Upper lobe of left lung (tissue), 6 donors: ENCODE results near the gene COL28A1. TPM values are rescaled to one million over a fixed set of nuclear protein-coding genes. Genes with fewer than 3 reads are reported as not detected.
"Not testable (repeated sequence)": the region's sequence is repeated elsewhere in the genome, so short reads cannot be mapped to it uniquely, and the experiment has no call there.

ENCODE experiments used
- ATAC-seq, 2 donors: fragments of 200-7000 bp; cut with Tn5 transposase; one replicate each; pipeline ENCODE4 v1.9.1; 2022; ENCODE audit warnings: mild to moderate bottlenecking in 2 of 2, moderate library complexity in 2 of 2; ENCODE audit not compliant: low FRiP score in 2 of 2
- DNase-seq, 2 donors: peaks; one replicate each; pipeline ENCODE4 v3.0.0-alpha.2; 2019 to 2020
- H3K27ac ChIP-seq, 4 donors: fragments of 200-600 bp; sonication (generic); one replicate each; pipeline ENCODE4 v1.5.1; 2016 to 2019
- H3K27me3 ChIP-seq, 4 donors: fragments of 200-600 bp; sonication (generic); one replicate each; pipeline ENCODE4 v1.5.1; 2017 to 2019
- H3K36me3 ChIP-seq, 4 donors: fragments of 200-600 bp; sonication (generic); one replicate each; pipeline ENCODE4 v1.5.1; 2016 to 2019
- H3K4me1 ChIP-seq, 4 donors: fragments of 200-600 bp; sonication (generic); one replicate each; pipeline ENCODE4 v1.5.1; 2018 to 2019
- H3K4me3 ChIP-seq, 4 donors: fragments of 200-600 bp; sonication (generic); one replicate each; pipeline ENCODE4 v1.5.1; 2017 to 2019; ENCODE audit warnings: mild to moderate bottlenecking in 2 of 4, moderate library complexity in 1 of 4
- H3K9me3 ChIP-seq, 4 donors: fragments of 200-600 bp; sonication (generic); one replicate each; pipeline ENCODE4 v1.5.1; 2018 to 2019
- CTCF ChIP-seq, 6 experiments: fragments of 450-650 bp in 4 of 6; fragments of 200-600 bp in 2 of 6; sonication (generic) in 2 of 6; IDR thresholded peaks; one replicate each; pipeline ENCODE4 v1.5.1; 2016 to 2019; ENCODE audit warnings: antibody characterized with exemption in 6 of 6
- EP300 ChIP-seq, 4 donors: sonication (generic); formaldehyde crosslinking; IDR thresholded peaks; one replicate each; pipeline ENCODE4 v1.5.1; 2017; ENCODE audit warnings: antibody characterized with exemption in 4 of 4, control low read depth in 2 of 4
- POLR2A ChIP-seq, 4 donors: fragments of 450-650 bp; IDR thresholded peaks; one replicate each; pipeline ENCODE4 v1.5.1; 2016 to 2017; ENCODE audit warnings: antibody characterized with exemption in 4 of 4, mild to moderate bottlenecking in 2 of 4
- POLR2AphosphoS5 ChIP-seq, 2 donors: sonication (generic); formaldehyde crosslinking; IDR thresholded peaks; one replicate each; pipeline ENCODE4 v1.5.1; 2017; ENCODE audit warnings: antibody characterized with exemption in 2 of 2
- WGBS, 2 donors: methylation state at CpG; one replicate each; pipeline ENCODE4 v1.1.5; 2017 to 2018; 5-methylcytosine and 5-hydroxymethylcytosine counted together
- total RNA-seq, 6 donors: library from RNA; depleted of rRNA in 4 of 6; stranded (reverse); fragments of >200 nt in 4 of 6; gene quantifications; one replicate each; pipeline versions ENCODE4 v1.1.0 to v1.2.1, GENCODE V29; 2016 to 2021
- donor health status: DM: no; HTN: no; CAD: no; lungs with moderate emphysema.
- donor health status: DM: no; HTN: yes; CAD: no; lungs with severe emphysema.

COL28A1 gene
- total RNA-seq, 6 donors from 2014 or later, result 1.5 to 14.7 (median 4.3) TPM

DNA sequence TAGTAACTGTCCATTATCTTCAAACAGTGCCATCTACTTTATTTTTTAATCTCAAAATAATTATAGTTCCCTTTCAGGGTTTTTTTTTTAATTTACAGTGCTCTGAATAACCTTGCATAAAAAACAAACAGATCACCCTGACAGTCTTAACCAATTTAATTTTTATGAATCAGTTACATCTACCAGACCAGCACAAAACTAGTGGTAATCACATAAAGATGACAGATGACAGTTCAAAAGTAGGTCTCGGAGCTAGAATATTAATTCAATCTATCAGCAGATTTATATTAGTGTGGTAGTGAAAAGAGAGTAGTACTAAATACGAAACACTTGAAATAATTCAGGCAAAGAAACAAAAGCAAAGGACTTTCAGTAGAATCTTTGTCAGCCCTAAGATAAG, 53.9 kb downstream of the COL28A1 start:
- TF ChIP-seq CTCF (IDR thresholded peaks at IDR 0.05) (no peak), EP300 (IDR thresholded peaks at IDR 0.05) (no peak), POLR2AphosphoS5 (IDR thresholded peaks at IDR 0.05) (no peak), POLR2A (IDR thresholded peaks at IDR 0.05) (no peak)
- H3K36me3 ChIP-seq, result no peaks in the 10 kb centered on the region
- DNase-seq (no peak), ATAC-seq (no peak)
- H3K4me1 ChIP-seq, result no peaks in the 10 kb centered on the region
- no peak overlapping the region for H3K27ac ChIP-seq
- H3K27me3 ChIP-seq, result no peaks in the 10 kb centered on the region
- H3K9me3 ChIP-seq, result peaks cover 0 to 4% (median 0%) of the 10 kb centered on the region in 4 donors
- 90 to 95% methylated on average over 2 of the region's 2 CpGs for WGBS, 2 donors
- no peak overlapping the region for H3K4me3 ChIP-seq

GRCh38 chr7:7479275-7479805, 56.3 kb downstream of the COL28A1 start:
- WGBS, 2 donors, result 89 to 96% methylated on average over 2 of the region's 2 CpGs

GRCh38 chr7:7478569-7478968, 57.1 kb downstream of the COL28A1 start:
- H3K27me3 ChIP-seq, result no peaks in the 10 kb centered on the region
- 97% methylated on average over 18 to 23 of the region's 23 CpGs for WGBS, 2 donors
- no peak overlapping the region for H3K4me3 ChIP-seq
- no peak overlapping the region for H3K27ac ChIP-seq
- ATAC-seq (no peak), DNase-seq (peak in 1 of 2 donors; percentile 73)
- no peaks in the 10 kb centered on the region for H3K4me1 ChIP-seq
- H3K9me3 ChIP-seq, result no peaks in the 10 kb centered on the region
- TF ChIP-seq CTCF (IDR thresholded peaks at IDR 0.05) (no peak), EP300 (IDR thresholded peaks at IDR 0.05) (no peak), POLR2AphosphoS5 (IDR thresholded peaks at IDR 0.05) (no peak), POLR2A (IDR thresholded peaks at IDR 0.05) (no peak)
- H3K36me3 ChIP-seq, result no peaks in the 10 kb centered on the region

More at GRCh38 chr7:7479275-7479805, 56.3 kb downstream of the COL28A1 start:
- no peak for DNase-seq
- H3K27ac ChIP-seq, result no peak overlapping the region
- no peaks in the 10 kb centered on the region for H3K4me1 ChIP-seq
- no peak for ATAC-seq
- H3K36me3 ChIP-seq, result no peaks in the 10 kb centered on the region
- TF ChIP-seq POLR2AphosphoS5 (IDR thresholded peaks at IDR 0.05) (no peak), CTCF (IDR thresholded peaks at IDR 0.05) (no peak), POLR2A (IDR thresholded peaks at IDR 0.05) (no peak), EP300 (IDR thresholded peaks at IDR 0.05) (no peak)
- no peak overlapping the region for H3K4me3 ChIP-seq
- H3K27me3 ChIP-seq, result no peaks in the 10 kb centered on the region
- H3K9me3 ChIP-seq, result peaks cover 0 to 4% (median 0%) of the 10 kb centered on the region in 4 donors

DNA sequence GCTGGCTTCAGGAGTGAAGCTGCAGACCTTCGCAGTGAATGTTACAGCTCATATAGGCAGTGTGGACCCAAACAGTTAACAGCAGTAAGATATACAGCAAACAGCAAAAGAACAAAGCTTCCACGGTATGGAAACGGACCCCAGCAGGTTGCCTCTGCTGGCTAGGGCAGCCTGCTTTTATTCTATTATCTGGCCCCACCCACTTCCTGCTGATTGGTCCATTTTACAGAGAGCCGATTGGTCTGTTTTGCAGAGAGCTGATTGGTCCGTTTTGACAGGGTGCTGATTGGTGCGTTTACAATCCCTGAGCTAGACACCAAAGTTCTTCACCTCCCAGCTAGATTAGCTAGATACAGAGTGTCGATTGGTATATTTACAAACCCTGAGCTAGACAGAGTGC, 58.0 kb downstream of the COL28A1 start:
- not testable (repeated sequence) for H3K36me3 ChIP-seq, H3K27ac ChIP-seq, H3K4me3 ChIP-seq, H3K27me3 ChIP-seq, ATAC-seq, H3K4me1 ChIP-seq, H3K9me3 ChIP-seq, DNase-seq
- WGBS, 2 donors, result 96 to 98% methylated on average over 7 of the region's 7 CpGs

DNA sequence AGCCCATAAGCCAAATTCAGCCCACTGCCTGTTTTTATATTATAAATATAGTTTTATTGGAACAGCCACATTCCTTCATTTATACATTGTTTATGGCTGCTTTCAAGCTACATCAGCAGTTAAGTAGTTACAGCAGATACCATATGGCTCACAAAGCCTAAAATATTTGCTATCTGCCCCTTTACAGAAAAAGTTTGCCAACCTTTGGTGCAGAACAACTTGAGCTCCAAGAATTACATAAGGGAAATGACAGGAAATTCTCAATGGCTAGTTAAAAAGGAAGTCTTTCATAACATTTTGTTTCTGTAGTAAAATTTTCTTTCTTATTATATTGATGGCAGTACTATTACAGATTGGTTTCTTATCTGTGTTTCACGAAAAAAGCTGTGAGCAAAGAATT, 59.3 kb downstream of the COL28A1 start:
- Histone ChIP-seq H3K27me3 (no peaks in the 10 kb centered on the region), H3K4me3 (no peak overlapping the region), H3K36me3 (no peaks in the 10 kb centered on the region), H3K9me3 (peaks cover 0 to 3% (median 0%) of the 10 kb centered on the region in 4 donors), H3K27ac (no peak overlapping the region), H3K4me1 (no peaks in the 10 kb centered on the region)
- DNase-seq (no peak), ATAC-seq (no peak)
- 11 to 36% methylated on average over 1 of the region's 1 CpG for WGBS, 2 donors
- TF ChIP-seq POLR2A (IDR thresholded peaks at IDR 0.05), result no peak

- DNase-seq (no peak), ATAC-seq (no peak)
- Histone ChIP-seq H3K27ac (no peak overlapping the region), H3K36me3 (no peaks in the 10 kb centered on the region), H3K27me3 (no peaks in the 10 kb centered on the region), H3K4me1 (no peaks in the 10 kb centered on the region), H3K9me3 (peaks cover 0 to 3% (median 0%) of the 10 kb centered on the region in 4 donors), H3K4me3 (no peak overlapping the region)
- WGBS, 2 donors, result 80 to 91% methylated on average over 2 of the region's 2 CpGs
- TF ChIP-seq POLR2AphosphoS5 (IDR thresholded peaks at IDR 0.05), result no peak
- TF ChIP-seq EP300 (IDR thresholded peaks at IDR 0.05), result no peak
Measured at GRCh38 chr7:7475601-7476000, 60.1 kb downstream of the COL28A1 start.
